HG03565 (cell line): ENCODE data around the gene WDR7.

Experiments
- ATAC-seq: cut with Tn5 transposase; IDR thresholded peaks from one replicate; pipeline ENCODE4 v1.9.1; 2021; ENCODE audit warnings: mild to moderate bottlenecking, moderate library complexity; ENCODE audit not compliant: unreplicated experiment

WDR7 gene

DNA sequence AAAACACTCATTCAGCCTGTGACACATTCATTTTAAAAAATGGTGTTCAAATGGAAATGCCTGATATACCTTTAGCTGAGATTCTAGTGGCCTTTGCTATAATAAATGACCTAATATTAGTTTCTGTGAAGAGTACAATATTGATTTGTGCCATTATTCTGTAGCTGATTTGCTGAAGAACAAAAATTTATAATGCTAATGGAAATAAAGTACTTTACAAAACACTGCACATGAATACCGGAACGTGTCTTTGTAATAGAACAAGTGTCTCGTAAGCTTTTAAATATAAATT, 138.7 kb downstream of the WDR7 start:
- ATAC-seq = no peak

DNA sequence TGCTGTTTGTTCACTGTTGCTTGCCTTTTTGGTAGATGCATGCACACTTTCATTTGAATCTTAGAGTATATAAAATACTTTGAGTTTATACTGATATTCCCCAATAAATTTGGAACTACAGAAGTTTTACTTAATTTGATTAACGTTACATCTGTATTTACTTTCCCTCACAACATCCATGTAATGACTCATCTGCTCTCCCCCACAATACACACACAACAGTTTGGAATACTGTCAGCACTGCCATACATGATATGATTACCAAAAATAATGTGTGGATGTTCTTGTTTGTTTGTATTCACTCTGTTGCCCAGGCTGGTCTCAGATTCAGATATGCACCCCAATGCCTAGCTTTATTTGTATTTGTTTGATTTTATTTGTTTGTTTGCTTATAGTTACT, 144.2 kb downstream of the WDR7 start:
- ATAC-seq = no peak

DNA sequence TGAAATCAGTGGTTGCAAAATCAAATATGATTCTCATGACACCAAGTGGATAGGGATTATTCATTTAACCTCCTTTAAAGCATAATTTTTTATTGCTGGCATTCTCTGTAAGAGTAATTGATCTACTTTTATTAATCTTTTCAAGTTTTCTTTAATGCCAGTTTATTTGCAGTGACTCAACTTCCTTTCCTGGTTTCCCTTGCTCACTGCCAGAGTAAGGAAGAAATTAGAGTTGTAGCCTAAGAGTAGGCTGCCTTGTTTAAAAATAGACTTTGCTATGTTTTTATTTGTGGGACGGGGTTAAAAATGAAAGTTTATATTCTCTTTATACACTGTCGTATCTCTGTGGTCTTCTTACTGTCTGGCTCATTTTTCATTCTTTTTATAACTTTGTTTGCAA, 148.6 kb downstream of the WDR7 start:
- ATAC-seq = no peak

DNA sequence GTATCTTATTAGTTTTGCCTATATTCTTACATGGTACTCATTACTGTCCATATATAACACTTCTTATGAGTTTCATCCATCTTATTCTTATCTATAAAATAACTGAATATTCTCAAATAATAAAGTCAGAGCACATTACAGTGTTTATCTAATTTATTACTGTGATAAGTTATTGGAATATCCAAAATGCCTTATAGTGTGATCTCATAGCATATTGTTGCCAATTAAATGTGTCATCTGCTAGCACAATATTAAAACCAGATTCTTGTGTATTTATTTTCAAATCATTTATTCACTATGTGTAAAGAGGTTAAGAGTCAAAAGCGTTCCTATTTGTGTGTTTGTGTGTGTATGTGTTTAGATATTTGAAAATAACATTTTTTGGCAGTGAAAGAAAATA, 151.9 kb downstream of the WDR7 start:
- no peak for ATAC-seq

DNA sequence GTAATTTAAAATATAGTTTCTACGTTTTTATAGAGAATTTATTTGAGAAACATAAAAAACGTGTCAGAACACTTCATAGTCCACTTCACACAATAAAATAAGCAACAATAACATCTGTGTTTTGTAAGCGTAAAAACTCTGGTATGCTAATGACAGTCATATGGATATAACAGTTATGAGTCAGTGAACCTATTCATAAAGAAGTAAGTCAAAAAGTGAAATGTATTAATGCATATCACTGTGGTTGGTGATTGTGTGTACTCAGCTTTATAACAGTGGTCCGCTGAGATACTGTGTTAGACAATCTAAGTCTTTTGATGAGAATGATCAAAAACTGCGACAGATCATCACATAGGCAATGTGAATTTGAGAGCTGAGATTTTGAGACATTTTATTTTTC, 153.2 kb downstream of the WDR7 start:
- ATAC-seq = peak; percentile 76

DNA sequence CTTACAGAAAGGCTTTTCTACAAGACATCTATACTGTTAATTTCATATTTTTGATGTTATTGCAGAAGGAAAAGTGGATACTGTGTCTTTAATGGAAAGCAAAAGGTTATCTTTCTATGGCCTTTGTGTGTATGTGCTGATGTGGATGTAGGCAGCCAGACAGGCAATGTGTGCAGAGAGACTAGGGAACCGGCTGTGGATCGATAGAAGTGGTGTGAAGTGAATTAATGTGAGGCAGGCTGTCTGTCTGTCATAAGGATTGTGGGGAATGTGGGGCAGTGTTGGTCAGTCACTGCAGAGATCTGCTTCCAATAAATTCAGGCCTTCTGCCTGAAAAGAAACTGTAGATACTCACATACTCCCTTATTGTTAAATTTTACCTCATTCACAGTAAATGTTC, 156.7 kb downstream of the WDR7 start:
- no peak for ATAC-seq

DNA sequence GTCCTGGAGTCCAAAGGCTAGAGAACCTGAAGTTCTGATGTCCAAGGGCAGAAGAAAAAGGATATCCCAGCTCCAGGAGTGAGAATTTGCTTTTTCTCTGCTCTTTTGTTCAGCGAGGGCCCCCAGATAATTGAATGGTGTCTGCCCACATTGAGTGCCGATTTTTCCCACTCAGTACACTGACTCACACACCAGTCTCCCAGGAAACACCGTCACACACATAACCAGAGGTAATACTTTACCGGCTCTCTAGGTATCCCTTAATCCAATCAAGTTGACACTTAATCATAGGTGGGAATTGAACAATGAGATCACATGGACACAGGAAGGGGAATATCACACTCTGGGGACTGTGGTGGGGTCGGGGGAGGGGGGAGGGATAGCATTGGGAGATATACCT, 161.5 kb downstream of the WDR7 start:
- no peak for ATAC-seq

DNA sequence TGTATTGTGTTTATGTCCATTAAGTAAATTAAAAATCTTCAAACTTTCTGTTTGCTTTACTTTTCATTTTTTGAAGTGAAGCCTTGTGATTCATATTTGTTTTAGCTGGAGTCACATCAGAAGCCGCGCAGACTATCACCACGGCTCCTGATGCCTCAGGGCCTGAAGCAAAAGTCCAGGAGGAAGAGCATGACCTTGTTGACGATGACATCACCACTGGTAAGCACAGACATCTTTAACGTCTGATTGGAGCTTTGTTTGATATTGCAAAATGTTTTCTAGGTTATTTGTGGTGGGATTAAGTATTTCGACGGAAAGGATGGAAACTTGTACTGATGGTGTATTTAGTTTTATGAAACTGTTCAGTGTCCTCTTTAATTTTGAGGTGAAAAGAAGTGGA, 164.8 kb downstream of the WDR7 start:
- no peak for ATAC-seq

- no peak for ATAC-seq
Observed at GRCh38 chr18:56823986-56824565, 172.9 kb downstream of the WDR7 start.

DNA sequence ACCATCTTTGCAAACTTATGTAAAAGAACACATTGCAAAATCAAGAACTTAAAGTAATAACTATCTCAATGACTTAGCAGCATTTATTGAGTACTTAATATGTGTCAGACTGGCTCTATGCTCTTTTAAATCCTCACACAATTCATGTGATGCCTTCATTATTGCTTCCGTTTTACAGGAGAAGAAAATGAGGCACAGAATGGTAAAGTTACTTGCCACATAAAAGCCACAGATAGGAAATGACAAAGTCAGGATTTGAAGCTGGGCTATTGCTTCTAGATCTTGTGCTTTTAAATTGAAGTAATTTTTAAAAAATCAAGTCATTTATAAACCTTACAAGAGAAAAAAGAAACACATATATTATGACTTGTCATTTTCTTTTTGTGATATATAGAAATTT, 174.2 kb downstream of the WDR7 start:
- no peak for ATAC-seq

DNA sequence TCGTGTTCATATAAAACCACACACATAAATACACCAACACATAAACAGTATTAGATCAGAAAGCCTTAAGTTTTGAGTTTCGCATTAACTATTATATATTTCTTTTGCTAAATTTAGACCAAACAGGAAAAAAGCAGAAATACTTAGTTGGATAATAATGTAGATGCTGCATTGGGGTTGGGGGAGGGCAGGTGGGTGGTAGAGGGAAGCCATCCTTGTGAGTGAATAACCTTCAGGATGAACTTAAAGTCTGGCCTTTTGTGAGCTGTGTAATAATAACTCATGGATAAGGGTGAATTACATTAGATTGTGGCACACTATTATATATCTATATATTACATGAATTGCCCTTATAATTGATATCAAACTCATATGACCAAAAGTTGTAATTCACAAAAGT, 174.7 kb downstream of the WDR7 start:
- ATAC-seq = no peak

- no peak for ATAC-seq
Observed at GRCh38 chr18:56831988-56832387, 180.8 kb downstream of the WDR7 start.

DNA sequence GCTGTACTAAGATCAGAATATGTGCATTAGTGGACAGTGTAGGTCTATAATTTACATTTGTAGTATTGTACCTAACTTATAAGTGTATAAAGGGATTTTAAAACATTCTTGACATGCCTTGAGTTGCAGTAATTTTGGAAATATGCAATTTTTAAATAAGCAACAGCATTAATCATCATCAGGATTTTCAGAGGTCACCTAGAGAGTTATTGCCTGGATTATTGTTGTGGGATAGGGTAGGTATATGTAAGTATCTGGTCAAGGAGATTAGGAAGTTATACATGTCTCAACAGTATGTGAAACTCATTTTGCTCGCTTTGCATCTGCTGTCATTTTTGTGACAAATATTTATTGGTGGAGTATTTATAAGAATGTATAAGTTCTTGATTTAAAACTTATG, 184.2 kb downstream of the WDR7 start:
- ATAC-seq = no peak

GRCh38 chr18:56836173-56836572, 185.0 kb downstream of the WDR7 start:
- ATAC-seq = no peak

- ATAC-seq = no peak
Observed at GRCh38 chr18:56841836-56842235, 190.7 kb downstream of the WDR7 start.

DNA sequence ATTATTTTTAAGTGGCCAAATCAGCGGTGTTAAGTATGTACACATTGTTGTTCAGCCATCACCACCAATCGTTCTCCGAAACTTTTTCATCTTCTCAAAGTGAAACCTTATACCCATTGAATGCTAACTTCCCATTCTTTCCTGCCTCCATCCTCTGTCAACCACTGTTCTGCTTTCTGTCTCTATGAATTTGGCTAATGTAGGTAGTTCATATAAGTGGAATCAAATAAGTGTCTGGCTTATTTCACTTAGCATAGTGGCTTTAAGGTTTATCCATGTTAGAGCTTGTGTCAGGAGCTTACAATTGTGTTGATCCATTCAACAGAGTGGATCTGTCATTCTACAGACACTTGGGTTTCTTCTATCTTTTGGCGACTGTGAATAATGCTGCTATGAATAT, 192.1 kb downstream of the WDR7 start:
- no peak for ATAC-seq

GRCh38 chr18:56844556-56844955, 193.4 kb downstream of the WDR7 start:
- no peak for ATAC-seq

DNA sequence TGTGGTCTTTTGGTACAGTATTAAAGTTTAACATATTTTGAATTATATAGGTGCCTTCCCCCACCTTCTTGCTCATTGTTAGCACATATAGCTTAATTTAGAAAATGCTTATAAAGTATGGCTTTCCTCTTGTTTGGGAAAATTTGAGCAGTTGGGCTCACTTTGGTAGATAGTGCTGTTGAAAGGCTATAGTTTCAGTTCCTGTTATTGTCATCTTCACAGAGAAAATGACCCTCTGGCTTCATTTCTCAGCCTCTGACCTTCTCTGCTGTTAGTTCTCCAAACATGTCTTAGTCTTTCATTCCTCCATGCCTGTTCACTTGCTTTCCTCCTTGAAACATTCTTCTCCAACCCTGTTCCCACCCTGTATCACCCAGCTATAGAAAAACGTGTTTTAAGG, 200.6 kb downstream of the WDR7 start:
- ATAC-seq = peak; percentile 90

DNA sequence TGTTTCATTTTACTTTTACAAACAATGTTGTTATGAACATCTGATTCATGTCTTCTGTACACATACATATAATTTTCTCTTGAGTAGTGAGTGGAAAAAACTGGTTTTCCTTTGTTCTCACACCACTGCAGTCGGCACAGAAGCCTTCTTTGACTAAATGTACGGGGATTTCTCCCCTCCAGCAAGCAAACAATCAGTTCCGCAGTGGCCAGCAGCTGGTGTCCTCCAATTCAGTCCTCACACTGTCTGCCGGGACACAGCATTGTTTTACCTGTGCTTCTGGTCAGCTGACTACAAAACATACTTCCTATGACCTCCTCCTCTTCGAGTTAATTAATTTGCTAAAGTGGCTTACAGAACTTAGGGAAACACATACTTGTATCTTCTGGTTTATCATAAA, 202.8 kb downstream of the WDR7 start:
- no peak for ATAC-seq

GRCh38 chr18:56861244-56861643, 210.1 kb downstream of the WDR7 start:
- no peak for ATAC-seq

DNA sequence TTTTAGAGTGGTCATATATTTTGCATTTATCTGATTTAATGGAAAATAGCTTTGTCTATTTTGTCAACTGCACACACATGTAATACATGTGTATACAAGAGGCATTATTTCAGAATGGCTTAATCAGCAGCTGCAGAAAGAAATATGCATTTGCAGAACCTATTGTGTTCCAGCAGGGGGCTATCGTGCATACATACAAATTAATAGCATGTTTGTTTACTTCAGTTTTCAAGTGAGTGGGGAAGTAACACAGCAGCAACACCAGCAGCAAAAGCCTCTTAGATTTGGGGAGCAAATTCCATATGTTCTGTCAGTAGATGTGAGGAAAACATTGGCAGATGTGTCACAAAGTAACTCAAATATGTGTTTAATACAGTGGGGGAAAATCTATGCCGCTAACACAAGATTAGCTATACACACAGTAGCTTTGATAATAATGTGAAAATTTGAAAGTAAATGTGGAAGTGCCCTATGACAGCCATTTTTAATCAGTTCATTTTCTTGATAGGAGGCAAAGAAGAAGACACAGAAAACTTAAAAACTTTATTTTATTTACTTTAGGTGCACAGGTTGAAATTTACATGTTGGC, 218.1 kb downstream of the WDR7 start:
- no peak for ATAC-seq

DNA sequence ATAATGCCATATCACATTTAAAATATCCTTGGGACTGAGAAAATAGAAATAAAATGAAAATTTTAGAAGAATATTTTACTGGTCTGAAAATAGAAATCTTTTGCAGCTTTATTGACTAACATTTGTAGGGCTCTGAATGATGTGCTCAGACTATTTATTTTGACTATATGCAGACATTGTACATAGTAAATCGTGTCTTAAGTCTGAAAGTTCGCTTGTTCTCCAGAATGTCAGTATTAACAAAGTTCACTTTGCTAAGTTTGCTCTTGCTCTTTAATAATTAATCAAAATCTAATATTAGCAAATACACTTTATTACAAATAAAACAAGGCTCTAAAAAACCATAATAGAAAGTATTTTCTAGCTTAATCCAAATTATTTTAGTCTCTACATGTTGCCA, 219.8 kb downstream of the WDR7 start:
- no peak for ATAC-seq

DNA sequence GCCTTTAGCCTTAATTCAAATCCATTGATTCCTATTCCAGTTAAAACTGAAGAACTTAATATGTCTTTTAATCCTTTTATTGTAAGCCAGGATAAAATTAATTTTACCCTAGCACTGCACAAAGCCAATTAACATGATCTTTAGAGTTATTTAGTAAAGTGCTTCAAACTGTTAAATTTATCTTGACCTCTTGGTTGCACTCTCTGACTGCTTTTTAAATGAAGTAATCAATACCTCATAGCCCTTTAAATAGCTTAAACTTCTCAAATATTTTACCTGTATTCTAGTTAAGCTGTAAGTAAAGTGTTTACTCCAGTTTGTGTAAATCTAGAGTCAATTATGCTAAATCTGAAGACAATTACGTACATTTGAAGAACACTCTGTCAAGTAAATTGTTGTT, 221.0 kb downstream of the WDR7 start:
- ATAC-seq = no peak
